ENCODE data around the gene AHDC1. TPM values are rescaled to one million over a fixed set of nuclear protein-coding genes. Genes with fewer than 3 reads are reported as not detected.

The AHDC1 gene
- total and polyA plus RNA-seq, 7 donors: 6.4 to 65.2 (median 35.9) TPM

DNA sequence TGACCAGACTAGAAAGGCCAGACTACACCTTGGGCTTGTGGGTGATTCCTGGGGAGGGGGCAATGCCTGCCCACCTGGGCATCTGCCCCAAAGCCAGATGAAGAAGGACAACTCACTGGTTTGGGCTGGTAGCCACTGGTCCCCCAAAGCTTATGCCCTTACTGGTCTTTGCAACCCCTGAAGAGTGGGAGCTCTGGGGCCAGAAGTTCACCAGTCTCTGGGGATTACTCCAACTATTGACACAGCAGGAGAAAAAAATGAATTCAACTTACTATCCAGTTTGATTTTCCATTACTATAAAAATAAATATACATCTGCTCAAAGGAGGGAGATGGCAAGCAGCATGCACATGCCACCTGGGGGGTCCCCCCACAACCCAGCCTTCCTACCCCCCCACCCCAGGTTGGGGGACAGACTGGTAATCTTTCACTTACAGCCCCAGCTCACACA is 2.6 kb downstream of the AHDC1 start:
- H3K4me3 ChIP-seq: peak overlapping the region; percentile 99
- TF ChIP-seq, protein P1, sequence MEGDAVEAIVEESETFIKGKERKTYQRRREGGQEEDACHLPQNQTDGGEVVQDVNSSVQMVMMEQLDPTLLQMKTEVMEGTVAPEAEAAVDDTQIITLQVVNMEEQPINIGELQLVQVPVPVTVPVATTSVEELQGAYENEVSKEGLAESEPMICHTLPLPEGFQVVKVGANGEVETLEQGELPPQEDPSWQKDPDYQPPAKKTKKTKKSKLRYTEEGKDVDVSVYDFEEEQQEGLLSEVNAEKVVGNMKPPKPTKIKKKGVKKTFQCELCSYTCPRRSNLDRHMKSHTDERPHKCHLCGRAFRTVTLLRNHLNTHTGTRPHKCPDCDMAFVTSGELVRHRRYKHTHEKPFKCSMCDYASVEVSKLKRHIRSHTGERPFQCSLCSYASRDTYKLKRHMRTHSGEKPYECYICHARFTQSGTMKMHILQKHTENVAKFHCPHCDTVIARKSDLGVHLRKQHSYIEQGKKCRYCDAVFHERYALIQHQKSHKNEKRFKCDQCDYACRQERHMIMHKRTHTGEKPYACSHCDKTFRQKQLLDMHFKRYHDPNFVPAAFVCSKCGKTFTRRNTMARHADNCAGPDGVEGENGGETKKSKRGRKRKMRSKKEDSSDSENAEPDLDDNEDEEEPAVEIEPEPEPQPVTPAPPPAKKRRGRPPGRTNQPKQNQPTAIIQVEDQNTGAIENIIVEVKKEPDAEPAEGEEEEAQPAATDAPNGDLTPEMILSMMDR (IDR thresholded peaks at IDR 0.05): no peak
- ATAC-seq (no peak), DNase-seq (no peak)
- no peaks in the 10 kb centered on the region for H3K36me3 ChIP-seq (ENCODE audit: insufficient read depth in 1 of 2, low read depth in 1 of 2)
- peak overlapping the region; percentile 99 for H3K27ac ChIP-seq
- H3K27me3 ChIP-seq (ENCODE audit: insufficient read depth in 3 of 3, low read length in 2 of 3): no peaks in the 10 kb centered on the region
- peaks cover 48% of the 10 kb centered on the region for H3K4me1 ChIP-seq
- no peaks in the 10 kb centered on the region for H3K9me3 ChIP-seq
- intact Hi-C loops (cut with DNase I): loop anchor here (2.0 to 5.0 kb wide), 2 partner anchors 33 to 44 kb away; no protein-coding TSS in a partner anchor

DNA sequence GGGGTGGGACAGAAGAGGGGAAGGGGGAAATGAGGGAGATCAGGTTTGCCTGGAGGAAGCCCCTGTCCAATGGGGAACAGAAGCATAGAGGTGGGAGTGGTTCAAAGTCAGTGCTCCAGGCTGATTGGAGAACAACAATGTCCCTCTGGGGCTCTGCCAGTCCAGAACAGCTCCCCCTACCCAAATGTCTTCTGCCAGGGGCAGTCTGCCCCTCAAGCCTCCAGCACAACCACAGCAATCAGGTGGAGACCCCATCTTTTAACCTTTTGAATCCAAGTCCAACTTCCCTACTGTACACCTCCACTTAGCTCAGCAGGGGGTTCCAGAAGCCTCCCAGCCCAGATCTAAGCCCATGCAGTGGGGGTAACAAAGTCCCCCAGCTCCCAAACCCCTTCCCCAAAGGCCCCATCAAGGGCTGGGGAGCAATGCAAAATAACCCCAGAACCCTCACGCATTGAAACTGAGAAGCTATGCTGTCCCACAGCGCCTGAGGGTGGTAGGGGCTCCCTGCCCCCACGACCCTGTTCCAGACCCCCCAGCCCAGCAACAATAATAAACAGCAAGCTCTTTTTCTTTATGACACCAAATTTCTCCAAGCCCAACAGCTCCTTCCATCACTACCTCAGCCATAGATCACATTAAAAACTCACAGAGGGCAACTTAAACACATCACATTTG is 3.3 kb downstream of the AHDC1 start:
- intact Hi-C loops (cut with DNase I): loop anchor here (2.0 to 5.0 kb wide), 2 partner anchors 32 to 43 kb away; no protein-coding TSS in a partner anchor

DNA sequence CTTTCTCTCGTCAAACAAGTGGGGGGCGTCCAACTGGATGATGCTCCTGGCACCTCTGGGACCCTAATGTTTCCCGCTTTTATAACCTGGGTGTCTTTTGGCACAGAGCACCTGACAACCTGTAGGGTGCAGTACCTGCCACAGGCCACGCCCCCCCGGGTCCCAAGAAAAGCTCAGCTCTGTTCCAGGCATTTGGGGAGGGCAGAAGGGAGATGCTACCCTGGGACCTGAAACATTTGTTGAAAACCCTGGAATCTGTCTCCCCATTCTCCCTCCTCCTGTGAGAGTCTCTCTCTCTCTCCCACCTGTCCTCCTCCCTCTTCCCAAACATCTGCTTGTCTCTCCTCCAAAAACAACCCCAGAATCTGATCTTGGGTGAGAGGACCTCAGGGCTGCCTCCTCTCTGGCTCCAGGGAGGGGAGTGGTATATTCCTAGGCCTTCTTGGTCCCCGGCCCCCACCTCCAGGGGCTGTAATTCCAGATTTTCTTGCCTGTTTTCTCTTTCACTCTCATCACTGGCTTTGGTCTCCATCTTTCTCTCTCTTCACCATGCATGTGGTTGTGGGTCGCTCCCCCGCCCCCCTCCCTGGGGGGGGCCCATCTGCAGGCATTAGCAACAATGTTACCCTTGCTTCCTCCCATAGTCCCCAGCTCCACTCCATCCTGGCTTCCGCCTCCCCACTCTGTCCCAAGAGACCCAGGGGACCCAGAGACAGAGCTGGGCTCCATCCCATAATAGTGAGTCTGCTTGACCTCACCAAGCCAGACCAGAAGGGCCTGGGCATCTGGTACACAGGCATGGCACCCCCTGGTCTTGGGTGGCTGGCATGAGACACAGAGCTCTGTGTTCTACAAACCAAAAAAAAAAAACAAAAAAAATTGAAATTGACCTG is 4.1 kb downstream of the AHDC1 start:
- no peak for DNase-seq
- 25 to 31% (median 26%) methylated on average over 9 of the region's 9 CpGs for WGBS, 3 donors
- H3K4me3 ChIP-seq: peak overlapping the region; percentile 99

More for the DNA sequence above, 3.3 kb downstream of the AHDC1 start:
- TF ChIP-seq, protein P1 (IDR thresholded peaks at IDR 0.05): no peak
- peaks cover 55% of the 10 kb centered on the region for H3K4me1 ChIP-seq
- H3K27ac ChIP-seq: peak overlapping the region; percentile 99
- 30 to 43% (median 36%) methylated on average over 3 of the region's 3 CpGs for WGBS, 3 donors
- DNase-seq (no peak), ATAC-seq (no peak)
- peak overlapping the region; percentile 99 for H3K4me3 ChIP-seq
- no peaks in the 10 kb centered on the region for H3K9me3 ChIP-seq
- H3K36me3 ChIP-seq (ENCODE audit: insufficient read depth in 1 of 2, low read depth in 1 of 2): no peaks in the 10 kb centered on the region
- no peaks in the 10 kb centered on the region for H3K27me3 ChIP-seq (ENCODE audit: insufficient read depth in 3 of 3, low read length in 2 of 3)

DNA sequence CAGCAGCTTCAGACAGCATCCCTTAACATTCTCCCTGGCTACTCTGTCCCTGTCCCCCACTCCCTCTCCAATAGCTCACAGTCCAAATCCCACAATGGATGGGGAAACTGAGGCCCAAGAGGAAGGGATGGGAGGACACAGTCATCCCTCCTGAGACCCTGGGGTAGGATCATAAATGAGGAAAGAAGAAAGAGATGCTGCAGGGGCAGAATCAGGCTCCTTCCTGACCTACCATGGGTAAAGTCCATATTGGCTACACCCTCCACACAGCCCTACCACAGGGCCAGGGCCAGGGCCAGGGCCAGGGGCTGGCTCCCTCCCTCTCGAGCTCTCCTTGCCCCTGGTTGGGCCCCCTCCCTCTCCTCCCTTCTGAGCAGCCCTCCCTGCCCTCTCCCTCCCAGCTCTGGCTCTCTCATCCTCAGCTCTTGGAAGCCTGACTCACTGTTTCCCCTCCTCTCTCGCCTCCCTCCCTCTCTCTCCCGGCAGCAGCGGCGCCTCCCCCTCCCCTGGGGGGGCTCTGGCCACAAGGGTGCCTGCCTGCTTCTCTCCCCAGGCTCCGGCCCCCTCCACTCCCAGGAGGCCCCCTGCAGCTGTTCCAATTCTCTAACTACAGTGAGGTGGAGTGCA is 4.9 kb downstream of the AHDC1 start:
- intact Hi-C loops (cut with DNase I): loop anchor here in 1 of 2 donors (2.0 kb wide), 1 partner anchor 24 kb away; no protein-coding TSS in a partner anchor
- DNase-seq: peak; percentile 74 to 82
- 2 to 5% (median 3%) methylated on average over 5 to 6 of the region's 6 CpGs for WGBS, 3 donors

More for the DNA sequence above, 4.1 kb downstream of the AHDC1 start:
- H3K27ac ChIP-seq: peak overlapping the region; percentile 99
- intact Hi-C loops (cut with DNase I): loop anchor here (2.0 to 5.0 kb wide), 3 partner anchors 25 to 43 kb away; no protein-coding TSS in a partner anchor
- TF ChIP-seq, protein P1 (IDR thresholded peaks at IDR 0.05): no peak
- no peak for ATAC-seq
- no peaks in the 10 kb centered on the region for H3K27me3 ChIP-seq (ENCODE audit: insufficient read depth in 3 of 3, low read length in 2 of 3)
- H3K9me3 ChIP-seq: no peaks in the 10 kb centered on the region
- no peaks in the 10 kb centered on the region for H3K36me3 ChIP-seq (ENCODE audit: insufficient read depth in 1 of 2, low read depth in 1 of 2)
- peaks cover 62% of the 10 kb centered on the region for H3K4me1 ChIP-seq

More for the DNA sequence above, 4.9 kb downstream of the AHDC1 start:
- H3K27me3 ChIP-seq (ENCODE audit: insufficient read depth in 3 of 3, low read length in 2 of 3): no peaks in the 10 kb centered on the region
- H3K4me3 ChIP-seq: peak overlapping the region; percentile 99
- peak overlapping the region; percentile 99 for H3K27ac ChIP-seq
- H3K36me3 ChIP-seq (ENCODE audit: insufficient read depth in 1 of 2, low read depth in 1 of 2): no peaks in the 10 kb centered on the region
- H3K9me3 ChIP-seq: no peaks in the 10 kb centered on the region
- peak; percentile 7 to 51 (median 36) for ATAC-seq
- TF ChIP-seq, protein P1 (IDR thresholded peaks at IDR 0.05): no peak
- H3K4me1 ChIP-seq: peaks cover 70% of the 10 kb centered on the region
